Measurements from ENCODE around the gene LUM. TPM values are rescaled to one million over a fixed set of nuclear protein-coding genes. Genes with fewer than 3 reads are reported as not detected.
A peak's percentile ranks its signal among the peaks of the same experiment; 100 is the strongest.

LUM gene, protein sequence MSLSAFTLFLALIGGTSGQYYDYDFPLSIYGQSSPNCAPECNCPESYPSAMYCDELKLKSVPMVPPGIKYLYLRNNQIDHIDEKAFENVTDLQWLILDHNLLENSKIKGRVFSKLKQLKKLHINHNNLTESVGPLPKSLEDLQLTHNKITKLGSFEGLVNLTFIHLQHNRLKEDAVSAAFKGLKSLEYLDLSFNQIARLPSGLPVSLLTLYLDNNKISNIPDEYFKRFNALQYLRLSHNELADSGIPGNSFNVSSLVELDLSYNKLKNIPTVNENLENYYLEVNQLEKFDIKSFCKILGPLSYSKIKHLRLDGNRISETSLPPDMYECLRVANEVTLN
- 1.0 and 2.6 TPM in 2 replicates for total RNA-seq (2014; rRNA removed; shearing (Covaris generic))

- DNase-seq (ENCODE audit: low read depth): peak; percentile 51
These were observed at the start of gene LUM for GRCh38 chr12:91111366-91112325. LUM (minus strand) TSS chr12:91111494; CDS start chr12:91108979, 2,515 bp downstream.

- DNase-seq (ENCODE audit: low read depth): no peak
These were observed 49.7 kb upstream of the LUM start for GRCh38 chr12:91161009-91161408.

GRCh38 chr12:91155990-91156389 is 44.7 kb upstream of the LUM start:
- DNase-seq (ENCODE audit: low read depth): no peak

GRCh38 chr12:91154131-91154530 is 42.8 kb upstream of the LUM start:
- DNase-seq (ENCODE audit: low read depth): no peak

DNA sequence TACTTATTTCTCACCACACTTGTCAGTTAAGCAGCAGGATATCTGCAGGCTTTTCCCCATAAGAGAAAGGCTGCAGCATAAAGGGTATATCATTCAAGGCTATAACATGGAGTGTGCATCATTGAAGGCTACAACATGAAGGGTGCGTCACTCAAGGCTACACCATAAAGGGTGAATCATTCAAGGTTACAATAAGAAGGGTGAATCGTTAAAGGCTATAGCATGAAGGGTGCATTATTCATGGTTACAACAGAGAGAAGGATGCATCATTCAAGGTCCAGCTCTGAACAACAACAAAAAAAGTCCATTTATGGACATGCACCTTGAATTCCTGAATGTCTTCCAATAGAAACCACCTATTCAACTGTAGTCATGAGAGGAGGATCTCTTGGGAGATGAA is 32.8 kb upstream of the LUM start:
- DNase-seq (ENCODE audit: low read depth): no peak

GRCh38 chr12:91143206-91143605 is 31.9 kb upstream of the LUM start:
- no peak for DNase-seq (ENCODE audit: low read depth)

- no peak for DNase-seq (ENCODE audit: low read depth)
These were observed 30.9 kb upstream of the LUM start for GRCh38 chr12:91142221-91142631.

DNA sequence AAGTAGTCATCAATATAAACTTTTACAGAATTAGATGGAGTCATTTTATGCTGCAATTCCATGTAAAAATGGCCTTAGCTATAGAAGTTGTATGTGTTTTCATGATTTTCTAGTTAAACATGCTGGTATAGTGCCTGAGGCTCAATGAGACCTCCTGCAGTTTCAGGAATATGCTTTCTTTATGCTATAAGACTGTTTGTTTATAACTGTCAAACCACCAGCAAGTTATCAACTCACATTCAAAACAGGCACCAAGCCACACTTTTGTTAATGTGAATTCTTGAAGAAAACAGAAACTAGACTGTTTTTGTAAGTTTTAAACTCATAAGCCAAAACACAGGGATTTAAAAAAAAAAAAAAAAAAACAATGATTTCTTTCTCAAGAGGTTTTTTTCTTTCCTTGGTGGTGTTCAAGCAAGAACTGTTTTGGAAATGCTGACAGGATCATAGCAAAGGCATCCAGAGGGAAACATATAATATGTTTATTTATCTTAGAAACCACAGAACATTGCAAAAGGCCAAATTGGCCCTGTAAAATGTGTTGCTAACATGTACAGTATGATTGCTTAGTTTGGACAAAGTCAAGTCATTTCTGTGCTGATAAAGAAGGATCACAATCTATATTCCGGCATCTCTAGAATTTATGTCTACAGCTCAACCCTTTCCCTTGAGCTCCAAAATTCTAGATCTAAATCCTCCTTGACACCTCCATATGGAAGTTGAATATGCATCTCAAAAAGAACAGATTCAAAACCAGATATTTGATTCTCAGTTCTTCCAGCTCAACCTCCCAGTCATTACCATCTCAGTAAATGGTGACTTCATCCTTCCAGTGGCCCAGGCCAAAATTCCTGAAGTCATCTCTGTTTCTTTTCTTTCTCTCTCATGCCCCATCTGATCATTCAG is 29.0 kb upstream of the LUM start:
- DNase-seq (ENCODE audit: low read depth): peak; percentile 37

DNA sequence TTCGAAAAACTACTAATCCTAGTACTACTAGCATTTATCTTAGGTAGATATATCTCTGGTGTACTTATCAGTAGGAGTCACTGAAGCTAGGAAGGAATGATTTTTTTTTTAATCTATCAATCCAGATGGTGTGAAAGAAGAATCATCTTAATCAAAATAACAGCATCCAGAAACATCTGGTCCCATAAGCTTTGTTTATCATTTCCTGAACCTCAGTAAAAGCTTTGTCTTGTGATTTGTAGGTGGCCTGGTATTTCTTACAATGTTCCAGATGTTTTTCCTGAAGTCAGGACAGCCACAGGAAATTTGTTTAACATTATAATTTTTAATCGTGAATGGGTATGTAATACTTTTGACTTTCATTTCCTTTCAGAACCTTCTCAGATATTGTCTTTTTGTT is 28.0 kb upstream of the LUM start:
- no peak for DNase-seq (ENCODE audit: low read depth)

DNA sequence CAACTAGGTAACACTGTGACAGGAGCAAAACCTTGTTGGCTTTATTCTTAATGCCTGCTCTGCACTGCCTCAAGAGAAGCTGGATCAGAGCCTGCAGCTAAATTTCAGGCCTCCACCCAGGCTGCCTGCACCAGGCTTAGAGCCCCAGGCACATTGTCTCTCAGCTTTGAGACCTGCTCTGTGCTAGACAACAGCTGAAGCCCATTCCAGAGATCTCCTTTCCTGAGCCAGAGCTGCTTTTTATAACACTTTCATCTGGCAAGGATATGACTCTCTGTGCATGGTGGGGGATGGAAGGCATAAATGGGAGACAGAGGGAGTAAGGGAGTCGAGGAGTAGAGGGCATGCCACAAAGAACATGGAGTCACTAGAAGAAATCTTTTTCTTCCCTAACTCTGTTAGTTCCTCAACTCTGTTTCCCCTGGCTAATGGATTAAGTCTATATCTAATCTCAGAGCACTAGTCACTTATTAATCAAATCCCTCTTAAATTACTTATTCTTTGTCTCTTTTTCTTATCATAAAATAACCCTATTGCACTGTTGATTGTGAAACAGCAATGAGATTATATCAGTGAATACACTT is 27.1 kb upstream of the LUM start:
- DNase-seq (ENCODE audit: low read depth): no peak

GRCh38 chr12:91133871-91134270 is 22.6 kb upstream of the LUM start:
- no peak for DNase-seq (ENCODE audit: low read depth)

DNA sequence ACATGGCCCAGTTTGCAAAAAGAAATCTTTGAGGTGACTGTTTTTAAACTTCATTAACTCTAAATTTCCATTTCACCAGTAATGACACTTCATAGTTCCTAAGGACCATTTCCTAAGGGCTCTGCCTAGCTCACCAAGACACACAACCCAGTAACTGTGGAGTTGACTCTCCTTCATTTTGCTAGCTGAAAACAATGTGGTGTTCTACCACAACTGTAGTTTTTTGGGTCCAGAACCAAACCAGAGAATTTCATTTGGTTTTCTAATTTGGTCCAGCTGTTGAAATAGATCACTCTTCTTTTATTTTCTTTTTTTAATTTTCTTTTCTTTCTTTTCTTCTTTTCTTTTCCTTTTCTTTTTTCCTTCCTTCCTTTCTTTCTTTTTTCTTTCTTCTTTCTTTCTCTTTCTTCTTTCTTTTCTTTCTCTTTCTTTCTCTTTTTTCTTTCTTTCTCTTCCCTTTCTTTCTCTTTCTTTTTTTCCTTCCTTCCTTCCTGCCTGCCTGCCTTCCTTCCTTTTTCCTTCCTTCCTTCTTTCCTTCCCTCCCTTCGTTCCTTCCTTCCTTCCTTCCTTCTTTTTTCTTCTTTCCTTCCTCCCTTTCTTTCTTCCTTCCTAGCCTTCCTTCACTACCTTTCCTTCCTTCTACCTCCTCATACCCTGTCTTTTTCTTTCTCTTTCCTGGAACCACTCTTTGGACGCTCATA is 18.5 kb upstream of the LUM start:
- DNase-seq (ENCODE audit: low read depth): no peak

GRCh38 chr12:91127751-91128150 is 16.5 kb upstream of the LUM start:
- no peak for DNase-seq (ENCODE audit: low read depth)

GRCh38 chr12:91127306-91127705 is 16.0 kb upstream of the LUM start:
- DNase-seq (ENCODE audit: low read depth): no peak

- no peak for DNase-seq (ENCODE audit: low read depth)
These were observed 15.2 kb upstream of the LUM start for GRCh38 chr12:91126516-91126915.

DNA sequence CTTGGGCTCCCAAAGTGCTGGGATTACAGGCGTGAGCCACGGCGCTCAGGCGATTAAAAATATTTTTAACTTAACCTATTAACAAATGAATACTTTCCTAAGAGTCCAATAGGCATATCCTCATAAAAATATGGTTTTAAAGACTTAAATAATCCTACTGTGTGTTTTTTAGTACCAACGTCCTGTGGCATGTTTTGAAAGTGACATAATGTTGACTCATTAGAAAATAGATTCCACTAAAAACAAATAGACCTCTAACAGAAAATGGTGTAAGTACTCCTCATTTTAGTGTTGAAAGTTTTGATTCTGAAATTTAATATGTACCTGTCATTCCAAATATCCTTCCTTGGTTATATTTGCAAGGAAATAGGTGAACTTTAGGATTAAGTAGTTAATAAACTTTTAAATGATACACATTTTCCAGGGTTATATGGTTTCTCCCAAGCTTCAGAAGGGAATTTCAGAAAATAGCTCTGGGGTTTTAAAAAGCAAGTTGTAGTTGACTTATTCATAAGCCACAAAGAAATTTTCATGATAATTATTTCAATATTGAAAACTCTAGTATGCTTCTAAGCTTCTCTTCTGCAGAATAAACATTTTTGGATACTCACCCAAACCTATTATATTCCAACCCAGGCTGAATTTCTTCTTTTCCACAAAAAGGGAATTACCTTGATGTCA is 12.1 kb upstream of the LUM start:
- no peak for DNase-seq (ENCODE audit: low read depth)

DNA sequence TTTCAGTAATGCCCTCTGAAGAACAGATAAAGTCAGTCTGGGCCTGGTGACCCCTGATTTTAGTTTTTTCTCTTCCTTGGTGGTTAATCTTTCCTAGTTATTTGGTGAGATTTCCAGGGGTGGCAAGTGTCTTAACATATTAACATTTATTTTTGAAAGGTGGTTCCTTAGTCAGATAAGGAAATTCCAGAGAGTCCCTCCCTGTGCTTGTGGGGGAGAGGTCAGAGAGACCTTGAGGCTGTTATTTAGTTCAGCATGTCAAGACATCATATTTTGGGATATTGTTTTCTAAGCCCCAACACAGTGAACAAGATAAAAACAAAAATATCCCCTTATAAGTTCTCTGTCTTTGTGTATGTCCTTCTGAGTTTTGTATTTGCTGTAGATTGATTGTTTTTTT is 9.5 kb upstream of the LUM start:
- DNase-seq (ENCODE audit: low read depth): no peak

DNA sequence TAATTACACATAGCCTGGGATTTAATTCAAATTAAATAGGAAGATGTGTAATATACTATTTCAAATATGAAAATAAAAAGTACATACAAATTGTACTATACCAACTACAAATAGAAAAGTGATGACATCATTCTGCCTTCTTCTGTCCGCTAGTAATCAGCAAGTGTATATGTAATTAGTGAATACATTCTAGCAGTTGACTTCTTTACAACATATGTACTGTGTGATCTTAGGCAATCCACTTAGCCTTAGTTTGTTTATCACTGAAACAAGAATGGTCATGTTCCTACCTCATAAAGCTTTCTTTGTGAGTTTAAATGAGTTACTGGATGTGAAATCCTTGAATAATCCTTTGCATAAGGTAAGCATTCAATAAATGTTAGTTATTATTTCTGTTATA is 7.8 kb upstream of the LUM start:
- DNase-seq (ENCODE audit: low read depth): no peak

DNA sequence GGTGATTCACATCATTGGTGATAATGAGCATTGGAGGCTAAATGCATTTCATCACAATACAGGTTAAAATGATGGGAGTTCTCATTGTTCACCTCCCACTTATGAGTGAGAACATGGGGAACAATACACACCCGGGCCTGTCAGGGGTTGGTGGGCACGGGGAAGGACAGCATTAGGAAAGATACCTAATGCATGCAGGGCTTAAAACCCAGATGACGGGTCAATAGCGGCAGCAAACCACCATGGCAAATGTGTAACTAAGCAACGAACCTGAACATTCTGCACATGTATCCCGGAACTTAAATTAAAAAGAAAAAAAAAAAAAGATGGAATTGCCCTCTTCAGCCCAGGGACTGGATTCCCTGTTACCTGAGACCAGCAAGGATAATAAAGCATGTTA is 2.3 kb upstream of the LUM start:
- no peak for DNase-seq (ENCODE audit: low read depth)

DNA sequence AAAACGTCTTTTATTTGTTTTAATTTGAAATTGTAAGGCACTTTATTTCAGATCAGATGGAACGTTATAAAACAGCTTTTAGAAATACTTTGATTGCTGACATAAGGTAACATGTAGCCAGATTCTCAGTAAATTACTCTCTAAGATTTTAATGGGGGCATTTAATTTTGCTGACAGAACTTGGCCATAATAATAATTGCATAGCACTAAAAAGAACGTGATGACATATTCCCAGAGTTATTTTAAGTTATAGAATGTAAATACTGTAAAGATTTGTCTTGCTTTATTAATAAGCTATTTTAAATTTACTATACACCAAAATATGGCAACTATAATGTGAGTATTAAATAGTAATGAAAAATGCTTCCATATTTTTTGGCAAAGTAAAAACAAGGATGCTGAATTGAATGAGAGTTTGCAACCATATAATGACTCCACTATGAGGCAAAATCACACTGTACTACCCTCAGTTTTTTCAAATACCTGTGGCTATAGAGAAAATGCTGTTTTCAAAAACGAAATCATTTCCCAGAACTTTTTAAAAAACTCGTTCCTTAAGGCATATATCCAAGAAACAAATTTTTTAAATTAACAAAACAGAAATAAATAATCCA is 876 bp downstream of the LUM start:
- no peak for DNase-seq (ENCODE audit: low read depth)
